Testis (tissue), 2 donors: ENCODE results near the gene CFAP20DC.

Experiments
- CTCF ChIP-seq, 3 experiments: fragments of 450-650 bp in 2 of 3; fragments of 200-600 bp in 1 of 3; sonication (generic) in 1 of 3; IDR thresholded peaks; one replicate each; pipeline ENCODE4 v1.5.1; 2016 to 2019; ENCODE audit warnings: antibody characterized with exemption in 3 of 3, mild to moderate bottlenecking in 2 of 3, moderate library complexity in 1 of 3
- POLR2A ChIP-seq: fragments of 450-650 bp; IDR thresholded peaks from one replicate; pipeline ENCODE4 v1.6.1; 2017; ENCODE audit warnings: antibody characterized with exemption, mild to moderate bottlenecking, moderate library complexity

GRCh38 chr3:58988041-58988440, 61.8 kb downstream of the CFAP20DC start:
- TF ChIP-seq CTCF (IDR thresholded peaks at IDR 0.05) (no peak), POLR2A (no peak)
